ENCODE data around the gene TWF2.

DNA sequence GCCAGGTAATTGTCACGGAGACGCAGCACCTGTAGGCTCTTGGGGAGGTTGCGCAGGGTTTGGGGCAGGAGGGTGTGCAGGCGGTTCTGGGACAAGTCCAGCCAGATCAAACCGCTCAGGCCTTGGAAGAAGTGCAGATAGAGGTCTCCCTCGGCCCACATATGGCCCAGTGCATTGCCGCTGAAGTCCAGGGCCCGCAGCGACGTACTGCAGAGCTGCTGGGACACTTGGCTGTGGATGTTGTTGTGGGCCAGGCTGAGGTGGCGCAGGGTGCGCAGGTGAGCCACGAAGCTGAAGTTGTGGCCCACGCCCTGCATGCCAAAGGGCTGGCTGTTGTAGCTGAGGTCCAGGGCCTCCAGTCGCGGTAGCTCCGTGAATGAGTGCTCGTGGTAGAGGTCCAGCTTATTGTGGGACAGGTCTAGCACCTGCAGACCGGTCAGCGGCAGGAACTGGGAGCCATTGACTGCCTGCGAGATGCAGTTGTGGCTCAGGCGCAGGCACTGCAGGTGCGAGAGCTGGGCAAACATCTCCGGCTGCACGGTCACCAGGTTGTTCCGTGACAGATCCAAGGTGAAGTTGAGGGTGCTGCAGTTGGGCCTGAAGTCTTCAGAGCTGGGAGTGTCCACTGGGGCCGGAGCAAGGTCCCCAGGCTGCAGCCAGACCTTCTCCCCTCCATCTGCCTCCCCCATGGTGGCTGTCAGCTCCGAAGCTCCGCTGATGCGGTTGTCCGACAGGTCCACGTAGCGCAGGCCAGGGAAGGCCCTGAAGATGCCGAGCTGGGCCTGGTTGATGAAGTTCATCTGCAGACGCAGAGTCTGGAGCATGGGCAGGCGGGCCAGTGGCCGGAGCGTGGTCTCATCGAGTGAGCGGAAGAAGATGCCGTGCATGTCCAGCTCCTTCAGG is 16.4 kb downstream of the TWF2 start:
- TF ChIP-seq, protein P1, sequence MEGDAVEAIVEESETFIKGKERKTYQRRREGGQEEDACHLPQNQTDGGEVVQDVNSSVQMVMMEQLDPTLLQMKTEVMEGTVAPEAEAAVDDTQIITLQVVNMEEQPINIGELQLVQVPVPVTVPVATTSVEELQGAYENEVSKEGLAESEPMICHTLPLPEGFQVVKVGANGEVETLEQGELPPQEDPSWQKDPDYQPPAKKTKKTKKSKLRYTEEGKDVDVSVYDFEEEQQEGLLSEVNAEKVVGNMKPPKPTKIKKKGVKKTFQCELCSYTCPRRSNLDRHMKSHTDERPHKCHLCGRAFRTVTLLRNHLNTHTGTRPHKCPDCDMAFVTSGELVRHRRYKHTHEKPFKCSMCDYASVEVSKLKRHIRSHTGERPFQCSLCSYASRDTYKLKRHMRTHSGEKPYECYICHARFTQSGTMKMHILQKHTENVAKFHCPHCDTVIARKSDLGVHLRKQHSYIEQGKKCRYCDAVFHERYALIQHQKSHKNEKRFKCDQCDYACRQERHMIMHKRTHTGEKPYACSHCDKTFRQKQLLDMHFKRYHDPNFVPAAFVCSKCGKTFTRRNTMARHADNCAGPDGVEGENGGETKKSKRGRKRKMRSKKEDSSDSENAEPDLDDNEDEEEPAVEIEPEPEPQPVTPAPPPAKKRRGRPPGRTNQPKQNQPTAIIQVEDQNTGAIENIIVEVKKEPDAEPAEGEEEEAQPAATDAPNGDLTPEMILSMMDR (IDR thresholded peaks at IDR 0.05; ENCODE audit: insufficient read depth, low read length, poor library complexity, severe bottlenecking): no peak
- no peak for TF ChIP-seq EZH2phosphoT487 (conservative IDR thresholded peaks at IDR 0.05; ENCODE audit: low read length)
